Hematopoietic multipotent progenitor cell (in vitro differentiated cells): ENCODE measurements around the gene RPL5. TPM values are rescaled to one million over a fixed set of nuclear protein-coding genes. Genes with fewer than 3 reads are reported as not detected.
A peak's percentile ranks its signal among the peaks of the same experiment; 100 is the strongest.

ENCODE experiments used
- DNase-seq, 3 donors: peaks; one replicate each; pipeline ENCODE4 v3.0.0-alpha.2; 2011 to 2015; ENCODE audit warnings: low read depth in 2 of 3, low spot score in 2 of 3
- total RNA-seq: library from RNA; depleted of rRNA; stranded (reverse); fragments of >200 nt; gene quantifications from one replicate; pipeline ENCODE4 v1.2.3, GENCODE V29; 2012

RPL5 gene
- total RNA-seq, 1 donor: 2,198 TPM

- peak in 1 of 3 donors; percentile 6 for DNase-seq
Observed at GRCh38 chr1:92851729-92852128, 19.9 kb downstream of the RPL5 start.

GRCh38 chr1:92853299-92853698 is 21.5 kb downstream of the RPL5 start:
- peak in 2 of 3 donors; percentile 3 to 37 for DNase-seq

GRCh38 chr1:92854101-92854785 is 22.4 kb downstream of the RPL5 start:
- DNase-seq: no peak

- no peak for DNase-seq
Observed at GRCh38 chr1:92855236-92855635, 23.4 kb downstream of the RPL5 start.

GRCh38 chr1:92857817-92858216 is 26.0 kb downstream of the RPL5 start:
- DNase-seq: no peak

GRCh38 chr1:92858564-92859399 is 26.9 kb downstream of the RPL5 start:
- peak; percentile 46 to 92 (median 72) for DNase-seq

- DNase-seq: no peak
Observed at GRCh38 chr1:92859400-92860039, 27.7 kb downstream of the RPL5 start.

GRCh38 chr1:92862605-92863004 is 30.8 kb downstream of the RPL5 start:
- no peak for DNase-seq

- no peak for DNase-seq
Observed at GRCh38 chr1:92864131-92864530, 32.3 kb downstream of the RPL5 start.

GRCh38 chr1:92870591-92870990 is 38.8 kb downstream of the RPL5 start:
- DNase-seq: no peak

GRCh38 chr1:92872719-92873118 is 40.9 kb downstream of the RPL5 start:
- DNase-seq: no peak

GRCh38 chr1:92874987-92875386 is 43.1 kb downstream of the RPL5 start:
- no peak for DNase-seq

- no peak for DNase-seq
Observed at GRCh38 chr1:92876351-92876750, 44.5 kb downstream of the RPL5 start.

GRCh38 chr1:92877081-92877711 is 45.4 kb downstream of the RPL5 start:
- DNase-seq: no peak

- DNase-seq: no peak
Observed at GRCh38 chr1:92877792-92878191, 46.0 kb downstream of the RPL5 start.

GRCh38 chr1:92879316-92879968 is 47.6 kb downstream of the RPL5 start:
- no peak for DNase-seq

GRCh38 chr1:92881391-92881790 is 49.6 kb downstream of the RPL5 start:
- no peak for DNase-seq

- peak in 1 of 3 donors; percentile 25 for DNase-seq
Observed at GRCh38 chr1:92882819-92883218, 51.0 kb downstream of the RPL5 start.

GRCh38 chr1:92883297-92883696 is 51.5 kb downstream of the RPL5 start:
- DNase-seq: no peak

- DNase-seq: no peak
Observed at GRCh38 chr1:92884195-92884594, 52.4 kb downstream of the RPL5 start.
